ENCODE data around the gene CCNY. TPM values are rescaled to one million over a fixed set of nuclear protein-coding genes. Genes with fewer than 3 reads are reported as not detected.
A peak's percentile ranks its signal among the peaks of the same experiment; 100 is the strongest.

The CCNY gene
- polyA plus RNA-seq, 1 donor = 55.2 TPM

DNA sequence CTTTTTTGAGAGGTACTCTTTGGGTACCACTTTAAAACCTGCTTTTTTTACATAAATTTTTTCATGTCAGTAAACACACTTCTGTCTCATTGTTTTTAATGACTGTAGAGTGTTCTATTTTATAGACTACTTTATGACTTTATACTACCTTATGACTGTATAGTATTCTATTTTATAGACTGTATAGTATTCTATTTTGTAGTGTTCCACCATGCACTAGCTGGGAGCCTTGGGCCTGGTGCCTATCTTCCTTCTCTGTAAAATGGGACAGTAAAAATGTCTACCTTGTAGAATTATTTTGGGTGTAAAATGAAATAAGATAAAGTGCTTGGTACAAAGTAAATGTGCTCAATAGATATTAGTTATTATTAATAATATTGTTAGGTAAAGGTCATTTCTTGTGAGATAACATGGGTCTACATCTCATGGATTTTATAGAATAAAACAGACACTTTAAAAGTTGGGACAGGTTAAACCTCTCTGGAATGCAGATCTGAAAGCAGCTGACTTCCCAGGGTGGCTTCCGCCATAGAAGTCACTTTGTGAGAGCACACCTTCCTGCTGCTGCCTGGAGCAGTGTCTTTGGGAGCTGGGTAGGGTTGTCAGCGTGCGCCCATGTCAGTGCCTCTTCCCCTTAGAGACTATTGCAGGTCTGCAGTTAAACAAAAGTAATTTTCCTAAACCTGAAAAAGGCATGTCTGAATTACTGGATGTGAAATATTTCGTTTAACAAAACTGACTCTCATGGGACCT, 31.0 kb downstream of the CCNY start:
- no peak overlapping the region for H3K4me3 ChIP-seq (ENCODE audit: low read length)
- no peak for DNase-seq
- no peak overlapping the region for H3K27ac ChIP-seq (ENCODE audit: low read length)
- no peaks in the 10 kb centered on the region for H3K36me3 ChIP-seq (ENCODE audit: control insufficient read depth, insufficient read depth, low read length)
- H3K4me1 ChIP-seq (ENCODE audit: control insufficient read depth, insufficient read depth, low read length) = peaks cover 31% of the 10 kb centered on the region
- H3K9me3 ChIP-seq (ENCODE audit: control insufficient read depth, low read depth, low read length) = peaks cover 6% of the 10 kb centered on the region
- H3K27me3 ChIP-seq (ENCODE audit: control insufficient read depth, insufficient read depth, low read length) = no peaks in the 10 kb centered on the region
- no CpG with 5 or more reads among the region's 4 CpGs for WGBS (ENCODE audit: insufficient coverage, low lambda C conversion rate)

DNA sequence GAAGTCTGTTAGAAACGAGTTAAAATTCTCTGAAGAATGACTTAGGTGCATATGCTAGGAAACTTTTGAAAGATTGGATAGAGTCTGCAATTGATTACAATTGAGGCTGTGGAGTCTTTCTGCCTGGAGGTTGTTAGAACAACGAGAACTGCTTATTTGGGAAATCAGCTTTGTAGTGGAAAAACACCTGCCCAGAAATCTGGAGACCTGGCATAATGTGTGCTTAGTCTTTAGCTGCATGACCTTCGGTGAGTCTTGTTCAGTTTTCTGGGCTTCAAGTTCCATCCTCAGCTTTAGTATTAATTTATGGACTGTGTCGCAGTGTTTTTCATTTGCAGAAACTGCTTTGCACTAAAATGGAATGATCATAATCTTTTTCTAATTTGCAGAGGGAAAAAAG, 31.7 kb downstream of the CCNY start:
- Histone ChIP-seq H3K27ac (ENCODE audit: low read length) (no peak overlapping the region), H3K4me3 (ENCODE audit: low read length) (no peak overlapping the region), H3K27me3 (ENCODE audit: control insufficient read depth, insufficient read depth, low read length) (no peaks in the 10 kb centered on the region), H3K4me1 (ENCODE audit: control insufficient read depth, insufficient read depth, low read length) (peaks cover 31% of the 10 kb centered on the region), H3K36me3 (ENCODE audit: control insufficient read depth, insufficient read depth, low read length) (no peaks in the 10 kb centered on the region), H3K9me3 (ENCODE audit: control insufficient read depth, low read depth, low read length) (peaks cover 2% of the 10 kb centered on the region)
- DNase-seq = no peak
- WGBS (ENCODE audit: insufficient coverage, low lambda C conversion rate) = 92% methylated on average over 2 of the region's 4 CpGs

DNA sequence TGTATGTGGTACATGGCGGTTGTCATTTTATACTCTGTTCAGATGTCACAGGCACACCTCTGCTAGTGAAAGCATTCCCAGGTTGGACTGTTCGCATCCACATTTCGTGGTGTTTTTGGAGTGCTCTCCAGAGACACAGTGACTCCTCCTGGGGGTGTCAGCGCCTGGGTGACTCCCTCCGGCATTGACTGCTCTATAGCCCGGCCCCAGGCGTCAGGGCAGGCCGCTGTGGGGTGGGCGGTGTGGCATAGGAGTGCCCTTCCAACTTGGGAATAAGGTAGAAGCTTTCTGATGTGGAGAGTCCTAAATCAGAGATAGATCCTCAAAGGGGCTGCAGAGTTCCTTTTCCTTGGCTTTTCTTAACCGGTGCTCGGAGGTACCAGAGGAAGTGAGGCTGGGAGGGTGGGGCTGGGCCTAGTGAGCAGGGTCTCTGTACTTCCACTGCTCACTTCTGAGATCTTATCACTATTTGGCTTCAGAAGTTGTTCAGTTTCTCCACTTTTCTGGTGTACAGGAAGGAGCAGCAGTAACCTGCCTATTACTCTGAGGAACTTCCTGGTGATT, 32.3 kb downstream of the CCNY start:
- H3K36me3 ChIP-seq (ENCODE audit: control insufficient read depth, insufficient read depth, low read length) = no peaks in the 10 kb centered on the region
- peaks cover 30% of the 10 kb centered on the region for H3K4me1 ChIP-seq (ENCODE audit: control insufficient read depth, insufficient read depth, low read length)
- no CpG with 5 or more reads among the region's 11 CpGs for WGBS (ENCODE audit: insufficient coverage, low lambda C conversion rate)
- DNase-seq = no peak
- no peaks in the 10 kb centered on the region for H3K27me3 ChIP-seq (ENCODE audit: control insufficient read depth, insufficient read depth, low read length)
- no peak overlapping the region for H3K27ac ChIP-seq (ENCODE audit: low read length)
- no peaks in the 10 kb centered on the region for H3K9me3 ChIP-seq (ENCODE audit: control insufficient read depth, low read depth, low read length)
- no peak overlapping the region for H3K4me3 ChIP-seq (ENCODE audit: low read length)

DNA sequence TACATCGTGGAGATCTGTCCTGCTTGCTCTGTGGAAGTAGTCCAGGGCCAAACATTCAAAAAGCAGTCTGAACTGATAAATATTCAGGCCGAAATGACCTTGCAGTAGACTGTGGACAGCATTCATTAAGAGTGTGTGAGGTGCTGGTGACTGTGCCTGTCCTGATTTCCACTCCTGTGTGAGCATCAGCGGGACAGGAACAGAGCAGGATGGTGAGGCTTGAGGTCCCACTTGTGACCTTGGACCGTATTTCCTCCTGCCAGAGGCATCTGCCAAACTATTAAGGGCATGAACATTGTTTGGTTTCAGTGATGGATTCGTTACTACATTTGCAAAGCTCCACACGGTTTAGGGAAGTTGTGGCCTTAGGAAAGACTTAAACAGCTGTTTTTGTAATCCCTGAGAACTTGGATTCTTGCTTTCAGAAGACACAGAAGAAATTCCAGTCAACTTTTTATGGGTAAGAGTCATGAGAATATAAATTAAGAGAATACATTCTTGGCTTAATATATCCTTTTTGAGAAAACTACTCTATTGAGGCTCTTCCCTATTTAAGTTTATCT, 32.8 kb downstream of the CCNY start:
- no peak overlapping the region for H3K27ac ChIP-seq (ENCODE audit: low read length)
- H3K4me1 ChIP-seq (ENCODE audit: control insufficient read depth, insufficient read depth, low read length) = peaks cover 29% of the 10 kb centered on the region
- H3K9me3 ChIP-seq (ENCODE audit: control insufficient read depth, low read depth, low read length) = no peaks in the 10 kb centered on the region
- no CpG with 5 or more reads among the region's 6 CpGs for WGBS (ENCODE audit: insufficient coverage, low lambda C conversion rate)
- no peaks in the 10 kb centered on the region for H3K36me3 ChIP-seq (ENCODE audit: control insufficient read depth, insufficient read depth, low read length)
- no peaks in the 10 kb centered on the region for H3K27me3 ChIP-seq (ENCODE audit: control insufficient read depth, insufficient read depth, low read length)
- H3K4me3 ChIP-seq (ENCODE audit: low read length) = no peak overlapping the region
- no peak for DNase-seq

DNA sequence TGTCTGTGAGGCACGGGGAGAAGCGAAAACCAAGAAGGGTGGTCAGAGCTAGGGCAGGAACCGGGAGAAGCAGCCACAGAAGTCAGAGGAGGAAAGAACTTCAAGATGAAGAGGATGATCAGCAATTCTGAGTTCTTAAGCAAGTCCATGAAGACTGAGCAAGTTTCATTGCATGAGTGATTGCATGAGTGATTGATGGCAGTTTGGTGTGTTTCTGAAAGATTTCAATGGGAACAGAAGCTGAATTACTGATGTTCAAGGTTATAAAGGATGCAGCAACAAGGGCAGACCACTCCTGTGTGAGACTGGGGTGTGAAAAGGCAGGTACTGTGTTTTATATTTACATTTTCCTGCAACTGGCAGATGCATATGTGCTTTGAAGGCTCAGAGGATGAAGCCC, 35.4 kb downstream of the CCNY start:
- Histone ChIP-seq H3K4me3 (ENCODE audit: low read length) (no peak overlapping the region), H3K9me3 (ENCODE audit: control insufficient read depth, low read depth, low read length) (no peaks in the 10 kb centered on the region), H3K27me3 (ENCODE audit: control insufficient read depth, insufficient read depth, low read length) (no peaks in the 10 kb centered on the region), H3K4me1 (ENCODE audit: control insufficient read depth, insufficient read depth, low read length) (peaks cover 13% of the 10 kb centered on the region), H3K36me3 (ENCODE audit: control insufficient read depth, insufficient read depth, low read length) (no peaks in the 10 kb centered on the region), H3K27ac (ENCODE audit: low read length) (no peak overlapping the region)
- 71% methylated on average over 1 of the region's 3 CpGs for WGBS (ENCODE audit: insufficient coverage, low lambda C conversion rate)
- no peak for DNase-seq

DNA sequence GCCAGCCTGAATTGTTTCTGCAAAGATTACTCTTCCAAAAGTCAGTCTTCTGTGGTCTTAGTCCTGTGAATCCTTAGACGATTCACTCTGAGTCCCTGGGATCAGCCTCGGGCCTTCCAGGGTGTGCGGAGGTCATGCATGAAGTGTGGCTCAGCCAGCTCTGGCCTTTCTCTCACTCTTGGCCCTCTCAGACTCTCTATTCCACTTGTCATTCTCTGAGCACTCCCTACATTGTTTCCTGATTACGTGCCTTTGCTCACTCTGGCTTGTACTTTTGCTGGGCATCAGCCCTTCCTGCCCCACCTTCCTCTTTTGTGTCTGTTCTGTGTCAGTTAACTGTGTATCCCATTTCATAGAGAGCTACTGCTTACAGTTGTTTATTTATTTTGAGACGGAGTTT, 36.0 kb downstream of the CCNY start:
- DNase-seq = no peak
- H3K36me3 ChIP-seq (ENCODE audit: control insufficient read depth, insufficient read depth, low read length) = no peaks in the 10 kb centered on the region
- H3K4me3 ChIP-seq (ENCODE audit: low read length) = no peak overlapping the region
- H3K27me3 ChIP-seq (ENCODE audit: control insufficient read depth, insufficient read depth, low read length) = no peaks in the 10 kb centered on the region
- WGBS (ENCODE audit: insufficient coverage, low lambda C conversion rate) = 86% methylated on average over 1 of the region's 5 CpGs
- H3K27ac ChIP-seq (ENCODE audit: low read length) = no peak overlapping the region
- H3K9me3 ChIP-seq (ENCODE audit: control insufficient read depth, low read depth, low read length) = no peaks in the 10 kb centered on the region
- peaks cover 13% of the 10 kb centered on the region for H3K4me1 ChIP-seq (ENCODE audit: control insufficient read depth, insufficient read depth, low read length)

DNA sequence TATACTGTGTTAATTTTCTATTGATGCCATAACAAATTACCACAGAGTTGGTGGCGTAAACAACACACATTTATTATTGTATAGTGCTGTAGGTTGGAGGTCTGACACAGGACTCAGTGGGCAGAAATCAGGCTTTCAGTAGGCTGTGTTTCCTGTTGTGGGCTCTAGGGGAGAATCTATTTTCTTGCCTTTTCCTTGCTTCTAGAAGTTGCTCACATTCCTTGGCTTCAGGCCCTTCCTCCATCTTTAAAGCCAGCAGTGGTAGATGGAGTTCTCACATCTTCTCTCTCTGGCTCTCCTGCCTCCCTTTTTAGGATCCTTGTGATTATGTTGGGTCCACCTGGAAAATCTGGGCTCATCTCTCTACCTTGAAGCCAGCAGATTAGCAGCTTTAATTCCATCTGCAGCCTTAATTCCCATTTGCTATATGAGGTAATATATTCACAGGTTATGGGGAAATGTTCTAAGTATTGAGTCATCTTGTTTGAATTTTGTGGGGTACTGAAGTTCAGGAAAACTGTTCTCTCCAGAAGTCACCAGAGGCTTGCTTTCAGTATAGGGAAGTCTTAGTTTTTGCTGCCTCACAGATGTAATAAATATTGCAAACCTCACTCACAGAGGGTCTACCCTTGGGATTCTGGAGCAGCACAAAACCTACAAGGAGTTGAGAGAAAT, 38.9 kb downstream of the CCNY start:
- DNase-seq = no peak
- no peaks in the 10 kb centered on the region for H3K9me3 ChIP-seq (ENCODE audit: control insufficient read depth, low read depth, low read length)
- H3K27ac ChIP-seq (ENCODE audit: low read length) = no peak overlapping the region
- peaks cover 10% of the 10 kb centered on the region for H3K4me1 ChIP-seq (ENCODE audit: control insufficient read depth, insufficient read depth, low read length)
- H3K27me3 ChIP-seq (ENCODE audit: control insufficient read depth, insufficient read depth, low read length) = no peaks in the 10 kb centered on the region
- H3K36me3 ChIP-seq (ENCODE audit: control insufficient read depth, insufficient read depth, low read length) = no peaks in the 10 kb centered on the region
- no peak overlapping the region for H3K4me3 ChIP-seq (ENCODE audit: low read length)
- no CpG with 5 or more reads among the region's 1 CpG for WGBS (ENCODE audit: insufficient coverage, low lambda C conversion rate)

DNA sequence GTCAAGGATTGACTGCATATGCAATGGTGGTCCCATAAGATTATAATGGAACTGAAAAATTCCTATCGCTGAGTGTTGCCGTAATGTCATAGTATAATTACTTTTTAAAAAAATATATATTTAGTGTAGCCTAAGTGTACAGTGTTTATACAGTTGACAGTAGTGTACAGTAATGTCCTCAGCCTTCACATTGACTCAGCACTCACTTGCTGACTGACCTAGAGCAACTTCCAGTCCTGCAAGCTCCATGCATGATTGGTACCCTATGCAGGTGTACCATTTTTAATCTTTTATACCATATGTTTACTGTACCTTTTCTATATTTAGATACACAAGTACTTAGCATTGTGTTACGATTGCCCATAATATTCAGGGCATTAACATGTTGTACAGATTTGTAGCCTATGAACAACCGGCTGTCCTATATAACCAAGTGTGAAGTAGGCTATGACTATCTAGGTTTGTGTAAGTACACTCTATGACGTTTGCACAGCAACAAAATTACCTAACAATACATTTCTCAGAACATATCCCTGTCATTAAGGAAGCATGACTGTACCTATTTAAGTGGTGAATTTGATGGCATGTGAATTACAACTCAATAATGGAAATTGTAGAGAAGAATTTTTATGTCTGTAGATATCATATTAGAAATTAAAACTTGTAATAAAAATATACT, 40.9 kb downstream of the CCNY start:
- Histone ChIP-seq H3K27ac (ENCODE audit: low read length) (no peak overlapping the region), H3K4me3 (ENCODE audit: low read length) (no peak overlapping the region), H3K27me3 (ENCODE audit: control insufficient read depth, insufficient read depth, low read length) (no peaks in the 10 kb centered on the region), H3K4me1 (ENCODE audit: control insufficient read depth, insufficient read depth, low read length) (peaks cover 10% of the 10 kb centered on the region), H3K36me3 (ENCODE audit: control insufficient read depth, insufficient read depth, low read length) (no peaks in the 10 kb centered on the region), H3K9me3 (ENCODE audit: control insufficient read depth, low read depth, low read length) (no peaks in the 10 kb centered on the region)
- WGBS (ENCODE audit: insufficient coverage, low lambda C conversion rate) = no CpG with 5 or more reads among the region's 5 CpGs
- no peak for DNase-seq

DNA sequence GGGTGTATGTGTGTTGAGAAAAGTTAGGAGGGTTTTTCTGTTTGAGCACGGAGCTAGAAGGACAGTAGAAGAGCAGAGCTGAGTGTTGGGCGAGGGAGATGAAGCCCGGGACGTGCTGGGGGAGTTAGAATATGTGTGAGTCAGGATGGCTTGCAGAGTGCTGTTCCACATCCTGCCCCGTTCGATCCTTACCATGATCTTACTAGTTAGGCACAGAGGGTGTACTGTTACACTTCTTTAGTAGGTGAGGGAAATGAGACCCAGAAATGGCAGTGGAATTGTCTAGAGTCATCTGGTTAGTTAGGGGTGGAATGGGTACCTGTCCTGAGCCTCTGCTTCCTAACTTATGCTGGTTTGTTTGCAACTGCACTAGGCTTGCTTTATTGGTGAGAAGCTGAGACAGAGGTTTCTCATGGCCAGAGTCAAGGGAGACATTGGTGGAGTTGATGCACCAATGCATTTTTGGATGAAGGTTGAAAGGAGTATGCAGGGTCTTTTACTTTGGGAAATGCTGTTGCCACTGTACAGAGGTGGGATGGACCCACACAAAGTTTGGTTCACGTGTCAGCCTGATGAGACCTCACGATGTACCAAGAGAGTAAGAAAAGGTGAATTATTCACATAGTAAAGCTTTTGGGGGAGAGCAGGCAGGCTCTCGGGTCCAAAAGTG, 42.4 kb downstream of the CCNY start:
- Histone ChIP-seq H3K9me3 (ENCODE audit: control insufficient read depth, low read depth, low read length) (no peaks in the 10 kb centered on the region), H3K27ac (ENCODE audit: low read length) (peak overlapping the region; percentile 34), H3K27me3 (ENCODE audit: control insufficient read depth, insufficient read depth, low read length) (no peaks in the 10 kb centered on the region), H3K36me3 (ENCODE audit: control insufficient read depth, insufficient read depth, low read length) (no peaks in the 10 kb centered on the region), H3K4me3 (ENCODE audit: low read length) (no peak overlapping the region), H3K4me1 (ENCODE audit: control insufficient read depth, insufficient read depth, low read length) (peaks cover 10% of the 10 kb centered on the region)
- no peak for DNase-seq
- no CpG with 5 or more reads among the region's 9 CpGs for WGBS (ENCODE audit: insufficient coverage, low lambda C conversion rate)
